ENCODE results near the gene ZNF273. TPM values are rescaled to one million over a fixed set of nuclear protein-coding genes. Genes with fewer than 3 reads are reported as not detected.

The ZNF273 gene
- total and polyA plus RNA-seq, 10 of the 15 experiments (the other 5 are each of a cell fraction or from before 2014, with no cell fraction given) = 4.8 to 12.3 (median 7.8) TPM

- Histone ChIP-seq H3K4me3 (no peak overlapping the region), H4K20me1 (ENCODE audit: control insufficient read depth, insufficient read depth) (no peaks in the 10 kb centered on the region), H3K27ac (ENCODE audit: control insufficient read depth, insufficient read depth) (no peak overlapping the region), H2AFZ (ENCODE audit: control insufficient read depth, low read depth, low read length) (no peak overlapping the region), H3K9ac (ENCODE audit: control insufficient read depth, insufficient read depth, low read length) (no peak overlapping the region), H3K36me3 (ENCODE audit: control insufficient read depth in 2 of 2, insufficient read depth in 2 of 2, low read length in 1 of 2) (no peaks in the 10 kb centered on the region), H3K27me3 (replicated peaks in 1 of 2; ENCODE audit: control insufficient read depth in 2 of 2, insufficient read depth in 2 of 2, low read length in 1 of 2) (peaks cover 0 to 2% of the 10 kb centered on the region in 2 experiments; a peak in 1 of 4 replicates), H3K79me2 (ENCODE audit: control insufficient read depth, insufficient read depth, low read length) (no peaks in the 10 kb centered on the region), H3K9me3 (replicated peaks; ENCODE audit: control insufficient read depth, insufficient read depth, low read length) (peaks cover 5% of the 10 kb centered on the region; the same call in 2 of the 3 replicates), H3K4me1 (ENCODE audit: control insufficient read depth, insufficient read depth, low read length) (no peaks in the 10 kb centered on the region), H3K4me2 (ENCODE audit: control insufficient read depth, insufficient read depth) (no peak overlapping the region)
- ChIA-PET POLR2A (no interaction called here), RAD21 (ENCODE audit: unreplicated experiment) (no interaction called here), SMC1A (ENCODE audit: uncharacterized antibody, unreplicated experiment) (no interaction called here), CTCF (no interaction called here)
- in situ Hi-C loops (cut with MboI) (no loop called here), intact Hi-C loops (cut with micrococcal nuclease; ENCODE audit: unreplicated experiment) (no loop called here)
- FAIRE-seq (no peak), ATAC-seq (no peak), DNase-seq (ENCODE audit: low read depth, low spot score) (no peak)
- 46% methylated on average over 5 of the region's 5 CpGs for WGBS (ENCODE audit: insufficient coverage, insufficient replicate concordance, low lambda C conversion rate, missing lambda C conversion rate)
- BruUV-seq (replicated peaks) = no TSS peak
- TF ChIP-seq ZBTB40 (IDR thresholded peaks at IDR 0.05; ENCODE audit: borderline replicate concordance) (no peak), JUNB (IDR thresholded peaks at IDR 0.05) (no peak), EZH2 (IDR thresholded peaks at IDR 0.05; ENCODE audit: borderline replicate concordance, control insufficient read depth, low read depth, low read length) (no peak), MYC (IDR thresholded peaks at IDR 0.05; ENCODE audit: insufficient read depth, insufficient read length, insufficient replicate concordance, low read length, severe bottlenecking) (no peak), RB1 (IDR thresholded peaks at IDR 0.05; ENCODE audit: borderline replicate concordance) (no peak)
Measured at GRCh38 chr7:64885520-64886240, 17.4 kb upstream of the ZNF273 start.
